Ishikawa (cell line): ENCODE results near the gene GRM5.

Experiments
- CEBPB ChIP-seq: IDR thresholded peaks from 2 replicates; pipeline ENCODE4 v1.6.1; 2012
- CREB1 ChIP-seq: IDR thresholded peaks from 2 replicates; pipeline ENCODE4 v1.6.1; 2012; ENCODE audit warnings: low read depth
- EGR1 ChIP-seq: IDR thresholded peaks from 2 replicates; pipeline ENCODE4 v1.6.1; 2012
- EP300 ChIP-seq: IDR thresholded peaks from 2 replicates; pipeline ENCODE4 v1.6.1; 2012; ENCODE audit warnings: borderline replicate concordance
- FOXM1 ChIP-seq: IDR thresholded peaks from 2 replicates; pipeline ENCODE4 v1.6.1; 2012; ENCODE audit warnings: low read depth, borderline replicate concordance
- MAX ChIP-seq: IDR thresholded peaks from 2 replicates; pipeline ENCODE4 v1.6.1; 2012
- NFIC ChIP-seq: IDR thresholded peaks from 2 replicates; pipeline ENCODE4 v1.6.1; 2012
- RAD21 ChIP-seq: IDR thresholded peaks from 2 replicates; pipeline ENCODE4 v1.6.1; 2012; ENCODE audit warnings: low read depth
- REST ChIP-seq: IDR thresholded peaks from 2 replicates; pipeline ENCODE4 v1.6.1; 2012; ENCODE audit warnings: low read depth, mild to moderate bottlenecking
- TAF1 ChIP-seq: IDR thresholded peaks from 2 replicates; pipeline ENCODE4 v1.6.1; 2012; ENCODE audit warnings: low read depth, mild to moderate bottlenecking
- TCF12 ChIP-seq: IDR thresholded peaks from 2 replicates; pipeline ENCODE4 v1.6.1; 2012; ENCODE audit warnings: low read depth
- TEAD4 ChIP-seq: IDR thresholded peaks from 2 replicates; pipeline ENCODE4 v1.6.1; 2012
- USF1 ChIP-seq: IDR thresholded peaks from 2 replicates; pipeline ENCODE4 v1.6.1; 2012
- YY1 ChIP-seq: IDR thresholded peaks from 2 replicates; pipeline ENCODE4 v1.6.1; 2012; ENCODE audit warnings: low read depth
- ZBTB7A ChIP-seq: IDR thresholded peaks from 2 replicates; pipeline ENCODE4 v1.6.1; 2012; ENCODE audit warnings: low read depth

The GRM5 gene

GRCh38 chr11:88799771-88800500 is 265.8 kb downstream of the GRM5 start:
- no peak for TF ChIP-seq EP300
- TF ChIP-seq CREB1 = no peak
- TF ChIP-seq ZBTB7A = no peak
- TF ChIP-seq YY1 = no peak
- no peak for TF ChIP-seq RAD21
- TF ChIP-seq REST = no peak
- no peak for TF ChIP-seq TEAD4

GRCh38 chr11:88790182-88790581 is 275.6 kb downstream of the GRM5 start:
- TF ChIP-seq TAF1 (no peak), RAD21 (no peak), MAX (no peak), REST (no peak), EGR1 (no peak), EP300 (no peak), ZBTB7A (no peak), FOXM1 (no peak), NFIC (no peak)

- no peak for TF ChIP-seq RAD21
- no peak for TF ChIP-seq EP300
- TF ChIP-seq TEAD4 = no peak
- no peak for TF ChIP-seq TCF12
- TF ChIP-seq USF1 = no peak
- no peak for TF ChIP-seq MAX
- TF ChIP-seq ZBTB7A = no peak
- TF ChIP-seq NFIC = no peak
- TF ChIP-seq REST = no peak
- TF ChIP-seq FOXM1 = no peak
- no peak for TF ChIP-seq YY1
- no peak for TF ChIP-seq TAF1
- TF ChIP-seq CEBPB = no peak
- TF ChIP-seq CREB1 = no peak
- TF ChIP-seq EGR1 = no peak
Measured at GRCh38 chr11:88779577-88779976, 286.2 kb downstream of the GRM5 start.

GRCh38 chr11:88770475-88771079 is 295.2 kb downstream of the GRM5 start:
- TF ChIP-seq CEBPB (no peak), YY1 (no peak), FOXM1 (no peak), USF1 (no peak)

- no peak for TF ChIP-seq MAX
- TF ChIP-seq TAF1 = no peak
- no peak for TF ChIP-seq NFIC
- TF ChIP-seq USF1 = no peak
- TF ChIP-seq EGR1 = no peak
- TF ChIP-seq YY1 = no peak
- no peak for TF ChIP-seq TCF12
- TF ChIP-seq CEBPB = no peak
- TF ChIP-seq ZBTB7A = no peak
- no peak for TF ChIP-seq FOXM1
- no peak for TF ChIP-seq EP300
- TF ChIP-seq TEAD4 = no peak
- no peak for TF ChIP-seq REST
Measured at GRCh38 chr11:88744140-88744539, 321.6 kb downstream of the GRM5 start.
